Activated CD4-positive, alpha-beta T cell treated with anti-CD3 and anti-CD28 coated beads, Interleukin-2, amount 50 U/mL, for 24 hours (primary cell): Measurements from ENCODE around the gene C1QTNF3.
"Not testable (repeated sequence)": the region's sequence is repeated elsewhere in the genome, so short reads cannot be mapped to it uniquely, and the experiment has no call there.

Source experiments
- DNase-seq, 2 donors: peaks; one replicate each; pipeline ENCODE4 v3.0.0-alpha.2; 2020; ENCODE audit warnings: low read depth in 1 of 2, low spot score in 1 of 2

Gene C1QTNF3, protein sequence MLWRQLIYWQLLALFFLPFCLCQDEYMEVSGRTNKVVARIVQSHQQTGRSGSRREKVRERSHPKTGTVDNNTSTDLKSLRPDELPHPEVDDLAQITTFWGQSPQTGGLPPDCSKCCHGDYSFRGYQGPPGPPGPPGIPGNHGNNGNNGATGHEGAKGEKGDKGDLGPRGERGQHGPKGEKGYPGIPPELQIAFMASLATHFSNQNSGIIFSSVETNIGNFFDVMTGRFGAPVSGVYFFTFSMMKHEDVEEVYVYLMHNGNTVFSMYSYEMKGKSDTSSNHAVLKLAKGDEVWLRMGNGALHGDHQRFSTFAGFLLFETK

DNA sequence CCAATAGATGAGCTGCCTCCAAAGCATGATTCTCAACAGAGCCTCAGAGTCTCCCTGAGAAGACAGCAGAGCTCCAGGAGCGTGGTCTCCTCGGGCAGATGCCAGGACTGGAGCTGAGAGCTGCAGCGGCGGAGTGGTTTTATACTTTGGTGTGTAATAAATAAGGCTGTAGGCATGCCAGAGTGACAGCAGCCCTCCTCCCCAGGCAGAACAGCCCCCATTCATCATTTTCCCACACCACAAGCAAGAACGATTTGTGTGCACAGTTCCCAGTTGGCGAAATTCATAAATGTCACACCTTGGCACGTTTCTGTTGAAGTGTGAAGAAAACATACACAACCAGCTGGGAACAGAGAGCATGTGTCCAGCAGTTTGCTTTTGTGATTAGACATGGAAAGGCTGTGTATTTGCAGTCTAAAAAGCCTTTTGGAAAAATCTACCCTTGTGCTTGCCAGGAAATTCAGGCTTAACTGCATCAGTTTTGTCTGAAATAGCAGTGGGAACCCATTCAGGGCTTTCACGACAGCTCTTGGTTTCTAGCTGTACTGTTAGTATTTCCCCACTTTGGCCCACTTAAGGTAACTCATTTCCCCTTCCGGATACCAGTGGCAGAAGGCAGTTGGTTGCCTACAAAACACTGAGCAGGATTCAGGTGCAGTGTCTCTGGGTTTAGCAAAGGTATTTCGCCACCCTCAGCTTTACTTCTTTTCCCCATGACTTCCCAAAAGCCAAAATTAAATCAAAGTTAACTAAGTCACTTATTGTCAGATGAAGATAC lies at the start of gene C1QTNF3:
TSS of gene C1QTNF3 (minus strand) at position 115 of the 778 bp plus-strand sequence. CDS start at position 27, 88 bp downstream.
- DNase-seq = no peak

DNA sequence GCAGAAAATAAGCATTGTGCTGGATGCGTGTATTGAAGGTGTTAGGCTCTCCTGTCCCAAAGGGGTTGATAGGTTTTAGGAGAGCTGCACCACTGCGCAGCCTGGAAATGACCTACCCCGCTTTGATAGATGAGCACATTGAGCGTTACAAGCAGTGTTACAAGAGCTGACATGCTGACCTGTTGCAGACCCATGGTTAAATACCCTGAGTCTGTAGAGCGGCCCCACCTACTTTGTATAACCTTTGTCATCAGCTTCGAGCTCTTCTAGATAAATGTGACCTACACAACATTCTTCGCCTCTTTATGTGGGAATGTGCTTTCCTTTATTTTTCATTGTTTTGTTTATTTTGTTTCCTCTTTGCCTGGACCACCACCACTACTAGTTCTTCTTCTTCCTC lies 48.0 kb upstream of the C1QTNF3 start:
- DNase-seq = not testable (repeated sequence)

DNA sequence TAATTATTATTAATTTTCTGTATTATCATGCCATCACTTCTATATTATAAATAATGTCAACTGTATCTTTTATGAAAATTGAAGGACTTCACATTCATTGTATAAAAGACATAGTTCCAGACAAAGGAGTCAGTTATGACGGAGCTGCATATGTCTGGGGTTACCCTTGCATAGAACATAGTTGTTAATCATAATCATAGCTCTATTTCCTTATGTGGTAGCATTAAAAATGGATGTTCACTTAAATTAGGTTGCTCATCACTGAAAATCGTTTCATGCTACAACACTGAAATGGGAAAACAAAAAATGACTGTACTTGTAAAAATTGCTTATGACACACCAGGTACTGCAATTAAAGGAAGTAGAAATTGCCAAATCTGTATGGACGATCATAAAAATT lies 46.8 kb upstream of the C1QTNF3 start:
- DNase-seq = not testable (repeated sequence)

DNA sequence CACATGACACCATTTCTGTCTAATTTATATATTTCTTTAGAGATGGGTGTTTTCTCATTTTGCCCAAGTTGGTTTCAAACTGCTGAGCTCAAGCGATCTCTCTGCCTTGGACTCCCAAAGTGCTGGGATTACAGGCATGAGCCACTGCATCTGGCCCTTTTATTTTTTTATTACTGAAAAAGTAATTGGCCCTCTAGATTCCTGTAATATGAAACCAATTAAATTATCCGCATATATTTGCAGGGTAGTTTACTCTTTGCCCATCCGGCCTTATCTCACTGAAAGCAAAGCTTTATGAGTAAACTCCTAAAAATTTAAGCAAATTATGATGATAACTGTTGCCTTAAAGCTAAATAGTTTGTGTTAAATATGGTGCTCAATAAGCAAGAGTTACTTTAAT lies 44.7 kb upstream of the C1QTNF3 start:
- not testable (repeated sequence) for DNase-seq

DNA sequence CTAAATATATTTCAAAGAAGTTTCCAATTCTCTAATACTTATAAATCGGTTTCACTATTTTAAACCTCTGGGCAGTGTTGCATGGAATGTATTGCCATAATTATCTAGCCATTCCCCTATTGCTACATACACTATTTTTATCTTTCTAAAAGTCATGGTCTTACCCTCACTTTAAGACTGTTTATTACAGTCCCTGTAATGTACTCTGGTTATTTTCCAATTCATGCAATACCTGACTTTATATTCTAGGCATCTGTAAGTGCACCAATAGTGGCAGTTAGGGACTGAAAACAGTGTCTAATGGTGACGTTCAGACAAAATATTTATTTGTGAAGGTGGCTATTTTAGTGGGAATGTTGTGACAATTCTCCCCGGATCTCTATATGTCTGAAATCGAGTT lies 40.9 kb upstream of the C1QTNF3 start:
- not testable (repeated sequence) for DNase-seq

DNA sequence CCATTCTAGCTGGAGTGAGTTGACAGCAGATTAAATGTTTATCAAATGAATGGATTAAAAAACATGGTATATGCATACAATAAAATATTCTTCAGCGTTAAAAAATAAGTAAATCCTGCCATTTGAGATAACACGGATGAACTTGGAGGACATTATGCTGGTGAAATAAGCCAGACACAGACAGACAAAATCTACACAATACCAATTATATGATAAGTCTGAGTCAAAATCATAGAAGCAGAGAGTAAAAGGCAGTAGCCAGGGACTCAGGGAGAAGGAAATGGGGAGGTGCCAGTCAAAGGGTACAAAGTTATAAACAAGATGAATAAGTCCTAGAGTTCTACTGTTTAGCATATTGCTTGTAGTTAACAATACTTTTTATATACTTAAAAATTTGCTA lies 36.5 kb upstream of the C1QTNF3 start:
- DNase-seq = not testable (repeated sequence)

DNA sequence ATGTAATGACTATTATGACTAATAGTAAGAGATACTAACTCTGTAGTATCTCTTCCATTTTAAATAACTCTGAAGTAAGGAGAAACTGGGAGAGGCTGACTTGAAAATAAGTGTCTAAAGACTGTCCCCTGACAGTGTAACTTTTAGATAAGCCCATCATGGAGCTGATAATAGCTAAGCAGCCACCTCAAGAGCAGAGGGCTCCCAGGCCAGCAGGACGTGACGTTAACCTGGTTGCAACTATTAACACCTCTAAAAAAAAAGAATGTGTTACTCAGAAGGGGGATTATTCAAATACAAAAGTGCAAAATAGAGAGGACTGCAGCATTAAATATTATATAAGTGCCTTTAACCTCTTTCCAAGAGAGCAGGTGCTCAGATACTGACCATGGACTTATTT lies 34.6 kb upstream of the C1QTNF3 start:
- DNase-seq = not testable (repeated sequence)

DNA sequence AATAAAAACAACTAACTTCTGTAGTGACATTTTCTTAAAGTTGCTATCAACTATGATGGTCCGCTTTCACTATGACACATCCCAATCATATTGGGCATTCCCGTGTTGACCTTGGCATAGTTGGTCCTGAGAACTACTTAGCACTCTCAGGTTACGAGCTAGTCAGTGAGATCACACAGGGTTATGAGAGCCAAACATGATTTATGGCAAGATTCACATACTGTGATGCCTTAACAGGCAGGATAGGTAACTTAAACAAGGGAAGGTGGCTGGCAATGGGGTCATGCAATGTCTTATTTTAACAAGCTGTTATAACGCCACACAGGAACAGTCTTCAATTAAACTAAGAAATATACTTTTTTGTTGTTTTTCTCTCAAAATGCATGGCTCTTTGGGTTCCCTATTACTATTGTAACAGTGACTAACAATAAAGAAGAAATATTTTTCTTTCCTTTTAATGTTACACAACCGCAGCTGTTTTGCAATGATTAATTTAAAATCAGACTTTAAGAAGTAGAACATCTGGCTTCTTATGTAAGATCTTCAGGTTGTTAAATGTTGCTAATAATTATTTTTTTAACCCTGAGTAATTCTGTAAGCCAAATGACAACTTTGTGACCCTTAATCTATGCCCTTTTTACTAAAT lies 33.8 kb upstream of the C1QTNF3 start:
- not testable (repeated sequence) for DNase-seq

DNA sequence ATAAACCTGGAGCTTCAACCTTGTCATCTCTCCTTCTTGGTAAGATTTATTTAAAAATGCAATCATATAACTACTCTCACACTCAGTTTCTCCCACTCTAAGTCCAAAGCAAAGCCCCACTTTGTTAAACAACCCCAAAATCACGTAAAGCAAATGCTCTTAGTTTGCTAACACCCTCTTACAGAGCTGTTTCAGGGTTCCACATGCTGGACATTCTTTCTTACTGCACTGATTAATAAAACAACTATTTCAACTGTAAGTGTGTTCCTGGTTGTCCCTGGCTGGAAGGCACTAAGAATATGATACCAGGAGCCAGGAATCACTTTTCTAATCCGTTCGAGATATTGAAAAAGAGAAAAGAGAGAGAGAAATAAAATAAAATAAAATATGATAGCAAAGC lies 31.5 kb upstream of the C1QTNF3 start:
- DNase-seq = not testable (repeated sequence)

DNA sequence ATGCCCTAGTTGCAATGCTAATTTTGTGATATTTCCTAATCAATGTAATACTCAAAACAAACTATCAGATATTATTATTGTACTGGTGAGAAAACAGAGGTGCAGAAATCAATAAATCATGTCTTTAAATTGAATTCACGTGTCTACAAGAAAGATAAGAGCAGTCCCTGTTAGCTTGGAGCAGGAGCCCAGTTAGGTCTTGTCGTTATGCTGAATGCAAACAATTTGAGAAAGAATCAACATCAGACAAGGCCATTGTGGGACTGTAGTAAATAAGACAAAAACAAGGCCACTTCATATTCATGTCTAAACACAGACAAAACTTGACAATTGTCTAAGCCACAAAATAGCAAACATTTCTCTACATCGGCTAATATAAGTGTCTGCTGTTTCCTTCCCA lies 31.1 kb upstream of the C1QTNF3 start:
- DNase-seq = not testable (repeated sequence)

DNA sequence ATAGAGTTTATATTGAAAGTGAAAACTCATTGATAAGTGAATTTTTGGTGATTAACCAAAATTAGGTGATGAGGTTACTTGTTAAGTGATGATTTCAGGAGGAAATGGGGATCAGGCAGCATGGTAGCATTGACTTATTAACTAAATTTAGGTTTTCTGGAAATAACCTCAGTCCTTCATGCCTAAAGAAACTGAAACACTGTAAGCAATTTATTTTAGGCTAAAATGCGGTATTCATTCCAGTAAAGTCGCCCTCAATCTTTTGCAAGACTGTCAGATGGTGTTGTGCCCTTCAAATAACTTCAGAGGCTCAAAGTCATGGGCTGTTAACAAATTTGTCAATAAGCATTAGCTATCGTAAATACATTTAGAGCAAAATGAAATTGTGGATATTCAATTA lies 27.6 kb upstream of the C1QTNF3 start:
- not testable (repeated sequence) for DNase-seq

DNA sequence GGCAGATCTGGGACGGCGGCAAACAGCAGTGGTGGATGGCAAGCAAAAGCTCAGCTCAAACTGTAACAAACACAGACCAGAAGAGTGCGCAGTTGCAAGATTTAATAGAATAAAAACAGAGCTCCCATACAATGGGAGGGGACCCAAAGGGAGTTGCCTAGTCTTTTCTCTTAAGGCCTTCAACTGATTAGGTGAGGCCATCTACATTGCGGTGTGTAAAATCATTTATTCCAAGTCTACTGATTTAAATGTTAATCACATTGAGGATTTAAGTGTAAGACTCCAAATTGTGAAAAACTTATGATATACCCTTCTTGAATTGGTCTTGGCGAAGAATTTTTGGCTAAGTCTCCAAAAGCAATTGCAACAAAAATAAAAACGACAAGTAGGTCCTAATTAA lies 21.6 kb upstream of the C1QTNF3 start:
- no peak for DNase-seq

DNA sequence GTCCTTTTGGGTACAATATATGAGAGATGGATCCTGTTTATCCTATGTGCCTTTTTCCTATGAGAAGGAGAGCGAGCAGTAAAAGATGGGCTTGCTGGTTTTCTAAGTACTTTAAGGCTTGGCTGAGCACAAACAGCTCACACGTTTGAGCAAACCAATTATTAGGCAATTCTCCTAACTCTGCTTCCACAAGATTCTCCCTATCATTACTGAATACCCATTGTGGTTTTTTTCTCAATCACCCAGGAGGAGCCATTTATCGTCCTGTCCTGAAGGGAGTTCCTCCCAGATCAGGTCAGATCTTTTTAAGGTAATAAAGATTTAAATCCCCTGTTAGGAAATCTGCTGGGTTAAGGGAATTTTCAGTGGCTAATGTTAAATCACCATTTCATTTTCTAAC lies 19.4 kb upstream of the C1QTNF3 start:
- no peak for DNase-seq

DNA sequence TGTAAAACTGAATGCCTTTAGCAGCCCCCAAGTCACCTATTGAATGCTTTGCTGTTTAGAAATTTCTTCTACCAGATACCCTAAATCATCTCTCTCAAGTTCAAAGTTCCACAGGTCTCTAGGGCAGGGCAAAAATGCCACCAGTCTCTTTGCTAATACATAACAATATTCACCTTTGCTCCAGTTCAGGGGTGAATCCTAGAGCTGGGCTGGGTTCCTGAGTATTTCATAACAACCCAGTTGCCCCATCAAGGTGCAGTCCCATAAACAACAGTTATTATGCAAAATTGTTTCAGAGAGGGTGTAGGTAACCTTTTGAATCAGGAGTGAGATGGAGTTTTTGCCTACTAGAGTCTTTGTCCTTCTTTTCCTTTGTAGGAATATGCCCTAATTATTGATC lies 19.0 kb upstream of the C1QTNF3 start:
- DNase-seq = no peak

DNA sequence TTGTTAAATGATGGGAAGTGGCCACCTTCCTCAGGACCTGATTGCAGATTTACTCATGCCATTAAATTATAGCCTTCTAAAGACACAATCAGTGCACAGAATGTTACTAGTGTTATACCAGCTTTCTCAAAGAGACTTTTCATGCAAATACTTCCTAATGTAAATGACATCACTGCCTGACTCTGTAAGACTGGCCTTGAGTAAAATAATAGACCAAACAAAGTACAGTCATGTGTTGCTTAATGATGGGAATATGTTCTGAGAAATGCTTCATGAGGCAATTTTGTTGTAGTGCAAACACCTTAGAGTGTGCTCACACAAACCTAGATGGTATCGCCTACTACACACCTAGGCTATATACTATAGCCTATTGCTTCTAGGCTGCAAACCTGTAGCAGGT lies 17.0 kb upstream of the C1QTNF3 start:
- DNase-seq = no peak

DNA sequence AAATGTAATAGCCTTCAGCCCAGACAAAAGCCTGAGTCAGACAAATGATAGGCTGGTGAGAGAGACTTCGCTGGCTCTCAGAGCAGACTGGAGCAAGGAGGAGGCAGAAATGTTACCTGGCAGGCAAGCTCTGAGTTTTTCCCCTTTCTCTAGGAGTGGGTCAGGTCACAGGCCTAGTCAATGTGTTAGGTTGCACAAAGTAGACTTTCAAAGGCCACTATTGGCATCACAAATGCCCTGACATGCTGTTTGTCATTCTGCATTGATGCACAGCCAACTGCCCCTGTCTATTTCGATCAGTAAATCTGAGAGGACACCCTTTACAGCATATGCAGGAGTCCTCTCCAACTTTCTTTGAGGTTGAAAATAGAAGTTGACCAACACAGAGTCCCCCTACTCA lies 15.5 kb upstream of the C1QTNF3 start:
- no peak for DNase-seq

DNA sequence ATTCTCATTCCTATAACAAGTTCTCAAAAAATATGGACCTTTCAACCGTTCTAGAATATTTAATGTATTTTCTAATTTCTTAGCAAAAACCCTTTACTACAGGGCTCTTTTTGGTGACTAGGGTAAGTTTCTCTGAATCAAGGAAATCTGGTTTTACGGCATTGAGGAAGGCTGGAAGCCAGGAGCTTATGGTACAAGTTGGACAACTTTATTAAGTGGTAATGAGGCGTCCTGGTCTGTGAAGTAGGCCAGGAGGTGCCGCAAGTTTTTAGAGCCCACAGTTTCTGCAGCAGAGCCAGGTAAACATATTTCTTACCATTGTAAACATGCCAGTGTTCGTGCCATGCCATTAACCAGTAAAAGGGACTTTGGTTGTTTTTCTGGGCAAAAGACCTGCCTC lies 14.6 kb upstream of the C1QTNF3 start:
- DNase-seq = no peak

DNA sequence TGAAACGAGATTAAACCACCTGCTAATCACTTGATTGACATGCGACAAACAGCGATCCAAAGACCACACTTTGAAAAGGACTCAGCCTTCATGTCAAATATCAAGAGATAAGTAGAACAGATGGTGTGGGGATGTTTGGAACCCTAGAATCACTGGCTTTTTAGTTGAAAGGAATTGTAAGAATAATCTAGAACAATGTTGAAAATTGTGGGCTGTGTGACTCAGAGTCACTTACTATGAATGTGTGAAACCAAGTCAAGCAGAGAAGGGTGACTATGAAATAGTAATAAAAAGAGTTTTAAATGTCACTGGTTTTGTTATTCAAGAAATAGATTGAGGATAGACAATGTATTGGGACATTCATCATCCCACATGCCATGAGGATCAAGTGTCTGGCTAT lies 14.1 kb upstream of the C1QTNF3 start:
- no peak for DNase-seq

DNA sequence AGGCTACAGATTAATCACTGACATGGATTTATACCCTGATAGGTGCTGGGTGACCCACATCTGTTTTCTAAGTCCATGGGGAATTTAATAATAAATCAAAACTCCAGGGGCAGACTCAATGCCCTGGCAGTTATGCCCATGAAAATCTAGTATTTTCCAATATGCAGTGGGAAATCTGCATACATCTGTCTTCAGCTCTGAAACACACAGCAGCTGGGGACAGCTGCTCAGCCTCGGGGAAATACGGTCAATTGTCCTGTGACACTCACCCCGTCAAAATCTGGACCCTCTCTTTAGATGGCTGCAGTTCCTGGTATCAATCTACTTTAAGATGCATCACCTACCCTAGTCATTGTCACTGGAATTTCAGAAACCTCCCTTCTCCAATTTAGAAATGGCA lies 12.7 kb upstream of the C1QTNF3 start:
- no peak for DNase-seq

DNA sequence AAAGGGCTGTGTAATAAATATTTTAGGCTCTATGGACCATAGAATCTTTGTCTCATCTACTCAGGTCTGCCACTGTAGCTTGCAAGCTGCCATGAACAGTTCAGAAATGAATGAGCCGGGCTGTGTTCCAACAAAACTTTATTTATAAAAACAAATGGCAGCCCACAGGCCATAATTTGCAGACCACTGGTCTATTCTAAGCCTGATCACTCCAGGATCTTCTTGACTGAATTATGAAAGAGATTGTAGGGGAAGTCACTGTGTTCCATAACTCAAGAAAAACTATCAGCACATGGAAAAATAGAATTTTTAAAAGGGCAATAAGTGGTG lies 11.4 kb upstream of the C1QTNF3 start:
- no peak for DNase-seq

DNA sequence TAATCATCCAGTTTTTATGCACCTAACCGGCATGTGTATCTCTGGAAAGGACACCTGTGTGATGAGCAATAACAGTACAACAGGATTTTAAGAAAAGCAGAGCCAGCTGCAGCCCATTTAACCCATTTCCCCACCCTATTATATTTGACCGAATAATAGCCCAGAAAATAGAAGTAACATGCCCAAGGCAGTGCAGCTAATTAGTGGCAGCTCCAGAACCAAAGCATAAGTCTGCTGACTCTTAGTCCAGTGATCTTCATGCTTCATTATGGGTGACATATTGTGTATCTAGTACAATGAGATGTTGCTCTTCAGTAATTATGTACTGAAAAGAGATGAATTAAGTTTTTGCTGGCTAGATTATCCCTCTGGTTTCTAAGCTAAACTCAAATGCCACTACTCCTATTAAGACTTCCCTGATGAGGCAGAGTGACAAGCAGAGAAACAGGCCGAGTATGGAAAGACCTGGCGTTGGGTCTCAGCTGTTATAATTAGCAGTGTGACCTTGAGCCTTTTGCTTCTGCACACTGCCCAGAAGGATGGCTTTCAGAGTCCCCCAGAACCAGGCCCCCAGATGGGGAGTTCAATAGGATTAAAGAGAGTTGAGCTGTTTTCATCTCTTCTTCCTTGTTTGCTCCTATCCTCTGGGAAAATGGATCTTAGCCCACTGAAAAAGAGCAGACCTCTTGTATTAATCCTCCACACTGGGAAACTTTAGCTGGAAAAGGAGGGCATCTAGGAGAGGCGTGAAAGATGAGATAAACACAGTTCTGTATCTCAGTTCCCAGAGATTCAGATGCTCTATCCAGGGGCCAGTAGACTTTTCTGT lies 10.8 kb upstream of the C1QTNF3 start:
- no peak for DNase-seq
